IPS-NIHi7 (cell line): Measurements from ENCODE around the gene KIF5C.
"Not testable (repeated sequence)": the region's sequence is repeated elsewhere in the genome, so short reads cannot be mapped to it uniquely, and the experiment has no call there.

Source experiments
- DNase-seq: peaks from one replicate; pipeline ENCODE4 v3.0.0; 2012; ENCODE audit warnings: mixed read lengths; ENCODE audit errors: extremely low spot score

Gene KIF5C

GRCh38 chr2:148965623-148966437, 90.8 kb downstream of the KIF5C start:
- DNase-seq = no peak

- no peak for DNase-seq
These were observed 91.4 kb downstream of the KIF5C start for GRCh38 chr2:148966438-148966758.

DNA sequence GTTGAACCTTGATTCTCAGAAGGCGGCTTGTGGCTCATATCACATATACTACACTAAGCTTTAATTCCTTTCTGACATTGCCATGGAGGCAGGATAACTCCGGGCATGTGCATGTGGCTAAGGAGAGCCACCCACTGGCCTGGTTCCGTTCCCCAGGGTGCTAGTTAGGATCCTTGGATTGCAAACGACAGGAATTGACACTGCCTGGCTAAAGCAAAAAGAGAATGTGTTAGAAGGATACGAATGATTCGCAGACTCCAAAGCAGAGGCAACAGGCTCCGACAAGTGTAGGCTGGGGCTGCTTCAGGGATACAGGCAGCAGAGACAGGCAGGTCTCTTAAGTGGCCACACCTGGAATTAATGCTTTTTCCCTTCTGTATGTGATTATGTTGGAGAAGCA, 92.0 kb downstream of the KIF5C start:
- no peak for DNase-seq

- no peak for DNase-seq
These were observed 92.6 kb downstream of the KIF5C start for GRCh38 chr2:148967578-148967977.

- no peak for DNase-seq
These were observed 93.3 kb downstream of the KIF5C start for GRCh38 chr2:148968301-148968700.

DNA sequence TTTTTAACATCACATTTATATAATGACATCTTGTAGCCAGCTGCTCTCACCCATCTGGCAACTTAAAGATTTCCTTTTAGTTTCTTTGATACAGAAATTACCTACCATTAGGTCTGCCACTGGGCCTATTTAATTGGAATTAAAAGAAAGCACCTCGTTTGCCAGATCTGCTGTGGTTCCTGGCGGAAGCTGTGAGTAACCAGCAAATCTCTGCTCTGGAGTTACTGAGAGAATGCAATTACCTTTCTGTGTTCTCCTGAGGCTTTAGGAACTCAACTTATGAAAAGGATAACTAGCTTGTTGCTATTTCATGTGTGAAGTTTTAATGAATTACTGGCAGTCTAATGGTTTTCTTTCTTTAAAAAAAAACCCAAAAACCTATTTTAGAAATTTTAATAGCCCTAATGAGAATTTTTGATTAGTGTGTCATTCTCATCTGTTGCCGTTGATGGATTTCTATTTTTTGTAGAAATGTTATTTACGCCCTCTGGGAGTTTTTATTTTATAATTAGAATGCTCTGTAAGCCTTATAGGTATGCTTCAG, 93.8 kb downstream of the KIF5C start:
- DNase-seq = no peak

GRCh38 chr2:148969659-148970061, 94.6 kb downstream of the KIF5C start:
- DNase-seq = no peak

DNA sequence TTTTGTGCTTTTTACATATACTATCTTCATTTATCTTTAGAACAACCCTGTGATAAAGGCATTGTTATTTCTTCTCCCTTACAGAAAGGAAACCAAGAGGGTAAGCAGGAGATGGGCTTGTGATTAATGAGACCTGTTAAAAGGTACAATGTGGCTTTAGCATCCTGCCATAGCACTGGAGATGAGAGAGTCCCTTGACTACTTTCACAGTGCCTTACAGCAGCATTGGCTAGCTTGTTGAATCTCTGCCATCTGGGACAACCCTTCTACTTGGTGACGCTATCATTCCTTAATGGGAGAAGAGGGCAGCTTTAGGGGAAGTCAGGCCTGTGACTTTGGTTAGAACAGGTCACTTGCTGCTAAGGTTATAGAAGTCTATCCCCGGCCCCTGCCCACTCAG, 95.4 kb downstream of the KIF5C start:
- DNase-seq = no peak

- no peak for DNase-seq
These were observed 96.5 kb downstream of the KIF5C start for GRCh38 chr2:148971547-148971946.

DNA sequence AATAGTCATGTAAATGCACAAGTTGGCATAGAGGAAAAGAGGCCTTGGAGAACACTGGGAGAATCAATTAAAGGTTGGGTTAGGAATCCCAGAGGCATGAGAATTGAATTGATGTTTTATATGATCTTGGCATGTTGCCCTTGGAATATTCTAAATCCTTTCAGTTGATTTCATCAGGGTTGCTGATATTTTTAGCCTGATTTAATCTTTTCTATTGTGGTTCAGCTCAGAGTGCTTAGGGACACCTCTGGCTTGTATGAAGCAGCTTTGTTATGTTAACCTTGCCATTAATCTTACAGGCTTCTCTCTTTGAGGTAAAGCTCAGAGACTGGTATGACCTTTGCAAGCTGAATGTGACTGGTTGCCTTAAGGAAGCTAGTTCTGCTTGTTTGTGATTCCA, 99.1 kb downstream of the KIF5C start:
- peak; percentile 36 for DNase-seq

- DNase-seq = peak; percentile 61
These were observed 103.1 kb downstream of the KIF5C start for GRCh38 chr2:148978026-148978685.

GRCh38 chr2:148978706-148979105, 103.7 kb downstream of the KIF5C start:
- DNase-seq = no peak

- DNase-seq = no peak
These were observed 104.3 kb downstream of the KIF5C start for GRCh38 chr2:148979164-148979918.

- no peak for DNase-seq
These were observed 104.9 kb downstream of the KIF5C start for GRCh38 chr2:148979919-148980277.

GRCh38 chr2:148980496-148980895, 105.5 kb downstream of the KIF5C start:
- not testable (repeated sequence) for DNase-seq

- DNase-seq = no peak
These were observed 106.3 kb downstream of the KIF5C start for GRCh38 chr2:148981324-148981723.

GRCh38 chr2:148981781-148982180, 106.8 kb downstream of the KIF5C start:
- DNase-seq = no peak

DNA sequence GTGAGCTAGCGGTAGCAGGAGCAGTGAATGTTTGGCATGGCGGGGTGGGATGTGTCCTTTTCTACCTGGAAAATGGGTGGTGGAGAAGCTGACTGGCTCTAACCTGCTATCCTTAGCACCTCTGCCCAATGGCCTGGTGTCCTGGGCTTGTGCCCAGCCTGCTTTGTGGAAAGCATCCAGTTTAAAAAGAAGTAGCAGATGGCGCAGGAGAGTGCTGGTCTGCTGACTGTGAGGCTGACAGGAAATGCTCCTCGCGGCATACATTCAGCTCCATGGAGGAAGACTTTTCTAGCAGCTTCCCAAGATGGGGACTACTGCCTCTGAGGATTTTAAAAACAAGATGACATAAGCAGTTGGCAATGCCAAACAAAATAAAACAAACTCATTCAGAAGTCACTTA, 107.3 kb downstream of the KIF5C start:
- DNase-seq = no peak

- DNase-seq = no peak
These were observed 108.9 kb downstream of the KIF5C start for GRCh38 chr2:148983896-148984295.

DNA sequence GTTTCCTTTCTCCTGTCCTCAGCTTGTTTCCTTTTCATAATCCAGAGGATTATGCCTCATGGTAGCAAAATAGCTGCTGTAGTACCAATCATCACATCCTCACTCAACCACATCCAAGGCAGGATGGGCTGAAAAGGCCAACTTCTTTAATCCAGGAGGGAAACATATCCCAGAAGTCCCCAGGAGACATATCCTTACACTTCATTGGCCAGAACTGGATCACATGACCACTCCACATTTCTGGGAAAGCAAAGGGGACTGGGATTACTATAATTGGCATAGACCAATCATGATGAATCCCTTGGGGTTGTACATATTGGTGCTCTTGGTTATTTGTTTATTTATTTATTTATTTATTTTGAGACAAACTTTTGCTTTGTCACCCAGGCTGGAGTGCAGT, 109.4 kb downstream of the KIF5C start:
- DNase-seq = no peak

DNA sequence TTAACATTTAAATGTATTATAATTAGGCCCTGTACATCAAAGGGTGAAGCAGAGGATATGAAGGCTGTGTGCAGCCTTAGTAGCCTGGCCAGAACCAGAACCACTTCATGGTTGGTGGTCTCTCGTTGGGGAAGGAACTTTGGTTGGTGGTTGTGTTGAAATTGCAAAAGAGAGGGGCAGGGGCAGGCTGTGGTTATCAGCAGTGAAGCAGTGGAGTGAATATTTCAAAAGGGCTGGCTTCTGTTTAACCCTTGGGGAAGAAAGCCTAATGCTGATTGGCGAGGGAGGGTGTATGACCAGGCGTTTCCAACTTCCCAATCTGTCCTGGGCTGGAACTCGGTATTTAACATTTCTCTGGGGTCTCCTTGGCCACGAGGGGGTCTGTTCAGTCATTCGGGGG, 112.3 kb downstream of the KIF5C start:
- DNase-seq = no peak

- DNase-seq = no peak
These were observed 113.3 kb downstream of the KIF5C start for GRCh38 chr2:148988337-148988736.
